ENCODE data around the gene TMEM130. TPM values are rescaled to one million over a fixed set of nuclear protein-coding genes. Genes with fewer than 3 reads are reported as not detected.
A peak's percentile ranks its signal among the peaks of the same experiment; 100 is the strongest.

The TMEM130 gene
- total and polyA plus RNA-seq, 4 donors, result 9.1 to 43.6 (median 18.0) TPM

DNA sequence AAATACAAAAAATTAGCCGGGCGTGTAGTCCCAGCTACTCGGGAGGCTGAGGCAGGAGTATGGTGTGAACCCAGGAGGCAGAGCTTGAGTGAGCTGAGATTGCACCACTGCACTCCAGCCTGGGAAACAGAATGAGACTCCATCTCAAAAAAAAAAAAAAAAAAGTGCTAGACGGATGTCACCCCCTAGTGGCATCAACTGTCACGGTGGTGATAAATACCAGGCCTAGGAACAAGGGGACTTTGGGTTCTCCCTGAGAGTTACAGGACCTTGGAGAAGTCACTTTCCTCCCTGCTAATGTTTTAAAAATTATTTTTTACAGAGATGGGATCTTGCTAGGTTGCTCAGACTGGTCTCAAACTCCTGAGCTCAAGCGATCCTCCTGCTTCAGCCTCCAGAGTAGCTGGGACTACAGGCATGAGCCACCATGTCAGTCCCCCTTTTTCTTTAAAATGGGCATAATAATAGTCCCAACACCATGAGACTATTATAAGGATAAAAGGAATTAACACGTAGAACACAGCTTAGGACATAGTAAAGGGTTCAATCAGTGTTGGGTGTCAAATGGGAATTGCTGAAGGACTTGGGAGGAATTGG, 2.6 kb upstream of the TMEM130 start:
- DNase-seq (peak in 1 of 2 donors; percentile 1), ATAC-seq (ENCODE audit: low FRiP score) (no peak)
- H3K4me1 ChIP-seq (ENCODE audit: control insufficient read depth in 1 of 2, insufficient read depth in 2 of 2, low read length in 2 of 2), result no peaks in the 10 kb centered on the region
- no peaks in the 10 kb centered on the region for H3K36me3 ChIP-seq (ENCODE audit: control insufficient read depth in 1 of 2, insufficient read depth in 2 of 2, low read length in 1 of 2)
- WGBS, 2 donors, result 80 to 83% methylated on average over 7 of the region's 7 CpGs
- H3K27ac ChIP-seq (ENCODE audit: low read depth in 1 of 2, low read length in 2 of 2), result no peak overlapping the region
- no peaks in the 10 kb centered on the region for H3K27me3 ChIP-seq (ENCODE audit: control insufficient read depth in 1 of 2, insufficient read depth in 2 of 2, low read length in 1 of 2)
- H3K4me3 ChIP-seq (ENCODE audit: low read length in 2 of 2), result no peak overlapping the region
- no peaks in the 10 kb centered on the region for H3K9me3 ChIP-seq (ENCODE audit: control insufficient read depth, low read length)
- intact Hi-C loops (cut with DNase I), result loop anchor here in 1 of 2 donors (10.0 kb wide), 1 partner anchor 588 kb away; the partner anchor contains the start of gene BRI3

DNA sequence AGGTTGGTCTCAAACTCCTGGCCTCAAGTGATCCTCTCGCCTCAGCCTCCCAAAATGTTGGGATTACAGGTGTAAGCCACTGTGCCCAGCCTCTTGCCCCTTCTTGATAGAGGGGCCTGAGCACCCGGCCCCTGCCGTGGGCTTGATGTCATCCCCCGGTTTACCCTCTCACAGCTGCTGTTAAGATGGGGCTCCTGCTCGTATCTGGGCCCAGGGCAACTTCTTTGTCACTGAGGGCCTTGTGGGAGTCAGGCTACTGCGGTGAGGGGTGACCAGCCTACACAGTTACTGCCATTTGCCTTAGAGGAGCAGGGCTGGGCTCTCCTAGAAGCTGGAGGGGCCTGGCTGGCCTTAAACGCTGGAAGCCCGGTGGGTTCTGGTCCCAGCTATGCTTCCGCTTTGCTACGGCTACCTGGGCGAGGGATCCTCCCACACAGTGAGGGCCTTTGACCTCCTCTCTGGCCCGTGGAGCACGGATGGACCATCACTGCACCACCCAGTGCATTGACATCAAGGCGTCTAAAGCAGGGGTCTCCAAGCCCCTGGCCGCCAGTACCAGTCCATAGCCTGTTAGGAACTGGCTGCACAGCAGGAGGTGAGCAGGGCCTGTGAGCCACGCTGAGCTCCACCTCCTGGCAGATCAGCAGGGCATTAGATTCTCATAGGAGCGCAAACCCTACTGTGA, 1.1 kb upstream of the TMEM130 start:
- Histone ChIP-seq H3K27me3 (ENCODE audit: control insufficient read depth in 1 of 2, insufficient read depth in 2 of 2, low read length in 1 of 2) (no peaks in the 10 kb centered on the region), H3K9me3 (ENCODE audit: control insufficient read depth, low read length) (no peaks in the 10 kb centered on the region), H3K27ac (ENCODE audit: low read depth in 1 of 2, low read length in 2 of 2) (no peak overlapping the region), H3K36me3 (ENCODE audit: control insufficient read depth in 1 of 2, insufficient read depth in 2 of 2, low read length in 1 of 2) (no peaks in the 10 kb centered on the region), H3K4me1 (ENCODE audit: control insufficient read depth in 1 of 2, insufficient read depth in 2 of 2, low read length in 2 of 2) (no peaks in the 10 kb centered on the region), H3K4me3 (ENCODE audit: low read length in 2 of 2) (no peak overlapping the region)
- 92 to 94% methylated on average over 17 of the region's 17 CpGs for WGBS, 2 donors
- peak in 1 of 2 donors; percentile 57 for DNase-seq
- ATAC-seq (ENCODE audit: low FRiP score), result no peak
- intact Hi-C loops (cut with DNase I), result loop anchor here in 1 of 2 donors (10.0 kb wide), 1 partner anchor 586 kb away; the partner anchor contains the start of gene BRI3

DNA sequence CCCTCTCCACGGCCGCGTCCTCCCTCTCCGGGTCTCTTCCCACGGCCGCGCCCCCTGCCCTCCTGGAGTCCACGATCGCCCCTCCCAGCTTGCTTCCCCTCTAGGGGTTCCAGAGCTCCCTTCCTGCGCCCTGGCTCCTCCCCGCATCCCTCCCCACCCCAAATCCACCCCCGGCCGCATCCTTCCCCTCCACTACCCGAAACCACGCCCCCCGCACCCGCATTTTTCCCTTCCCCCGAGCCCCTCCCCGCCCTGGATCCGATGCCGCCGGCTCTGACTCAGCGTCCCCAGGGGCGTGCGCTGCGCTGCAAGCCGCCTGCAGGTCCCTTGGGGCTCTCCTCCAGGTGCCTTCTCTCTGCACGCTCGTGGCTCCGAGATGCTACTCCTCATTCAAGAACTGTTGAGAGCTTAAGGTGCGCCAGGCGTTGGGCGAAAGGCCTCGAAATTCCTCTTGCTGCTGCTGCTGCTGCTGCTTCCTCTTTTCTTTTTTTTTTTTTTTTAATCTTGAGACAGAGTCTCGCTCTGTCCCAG, 372 bp upstream of the TMEM130 start:
- H3K36me3 ChIP-seq (ENCODE audit: control insufficient read depth in 1 of 2, insufficient read depth in 2 of 2, low read length in 1 of 2), result no peaks in the 10 kb centered on the region
- ATAC-seq (ENCODE audit: low FRiP score) (peak; percentile 66), DNase-seq (peak; percentile 86 to 92)
- peak overlapping the region; percentile 17 to 27 for H3K4me3 ChIP-seq (ENCODE audit: low read length in 2 of 2)
- H3K27ac ChIP-seq (ENCODE audit: low read depth in 1 of 2, low read length in 2 of 2), result peak overlapping the region in 1 of 2 donors; percentile 23
- no peaks in the 10 kb centered on the region for H3K4me1 ChIP-seq (ENCODE audit: control insufficient read depth in 1 of 2, insufficient read depth in 2 of 2, low read length in 2 of 2)
- H3K9me3 ChIP-seq (ENCODE audit: control insufficient read depth, low read length), result no peaks in the 10 kb centered on the region
- H3K27me3 ChIP-seq (ENCODE audit: control insufficient read depth in 1 of 2, insufficient read depth in 2 of 2, low read length in 1 of 2), result no peaks in the 10 kb centered on the region
- 0 to 1% methylated on average over 33 to 35 of the region's 35 CpGs for WGBS, 2 donors
- intact Hi-C loops (cut with DNase I), result loop anchor here in 1 of 2 donors (10.0 kb wide), 1 partner anchor 585 kb away; the partner anchor contains the start of gene BRI3

DNA sequence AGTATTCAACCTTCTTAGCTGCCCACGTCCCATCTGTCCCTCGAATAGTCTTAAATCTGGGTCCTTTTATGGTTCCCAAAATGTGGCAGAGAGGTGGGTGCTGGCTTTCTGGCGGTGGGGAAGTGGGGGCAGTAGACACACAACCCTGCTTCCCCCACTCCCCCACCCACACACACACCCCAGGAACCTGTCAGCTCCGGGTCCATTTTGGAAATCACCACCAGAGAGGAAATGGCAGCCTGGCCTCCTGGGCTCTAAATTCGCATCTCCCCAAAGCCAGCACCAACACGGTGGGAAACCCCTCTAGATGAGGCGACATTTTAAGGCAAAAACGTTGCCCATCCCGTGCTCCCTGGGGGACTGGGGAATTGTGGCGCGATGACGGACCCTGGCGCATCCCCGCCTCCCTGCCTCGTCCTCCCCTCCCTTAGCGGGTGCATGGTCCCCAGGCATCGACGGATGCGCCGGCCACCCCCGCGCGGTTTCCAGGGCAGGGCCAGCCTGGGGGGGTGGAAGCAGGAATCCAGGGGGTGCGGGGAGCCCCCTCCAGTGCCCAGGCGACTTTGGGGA, 702 bp downstream of the TMEM130 start:
- 43 to 44% methylated on average over 19 to 25 of the region's 25 CpGs for WGBS, 2 donors
- DNase-seq (peak in 1 of 2 donors; percentile 77), ATAC-seq (ENCODE audit: low FRiP score) (peak; percentile 6)
- H3K27me3 ChIP-seq (ENCODE audit: control insufficient read depth in 1 of 2, insufficient read depth in 2 of 2, low read length in 1 of 2), result no peaks in the 10 kb centered on the region
- intact Hi-C loops (cut with DNase I), result no loop called here
- no peaks in the 10 kb centered on the region for H3K4me1 ChIP-seq (ENCODE audit: control insufficient read depth in 1 of 2, insufficient read depth in 2 of 2, low read length in 2 of 2)
- H3K27ac ChIP-seq (ENCODE audit: low read depth in 1 of 2, low read length in 2 of 2), result peak overlapping the region in 1 of 2 donors; percentile 11
- no peak overlapping the region for H3K4me3 ChIP-seq (ENCODE audit: low read length in 2 of 2)
- no peaks in the 10 kb centered on the region for H3K36me3 ChIP-seq (ENCODE audit: control insufficient read depth in 1 of 2, insufficient read depth in 2 of 2, low read length in 1 of 2)
- H3K9me3 ChIP-seq (ENCODE audit: control insufficient read depth, low read length), result no peaks in the 10 kb centered on the region

DNA sequence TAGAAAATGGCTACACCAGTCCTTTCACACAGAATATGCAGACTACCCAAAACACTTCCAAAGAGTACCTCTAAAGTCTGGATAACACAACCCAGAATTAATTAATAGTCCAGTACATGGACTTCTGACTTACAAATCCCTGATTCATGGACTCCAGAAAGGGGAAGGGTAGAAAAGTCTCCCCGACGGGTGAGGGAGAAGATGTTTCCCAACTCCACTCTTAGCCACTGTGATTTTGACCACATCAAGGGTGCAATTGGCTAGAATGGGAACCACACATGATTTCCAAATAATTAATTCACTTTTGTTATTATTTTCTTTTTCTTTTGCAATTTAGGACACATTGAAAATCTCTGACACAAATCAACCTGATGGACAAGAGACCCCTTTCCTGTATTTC, 1.4 kb downstream of the TMEM130 start:
- H3K27me3 ChIP-seq (ENCODE audit: control insufficient read depth in 1 of 2, insufficient read depth in 2 of 2, low read length in 1 of 2), result no peaks in the 10 kb centered on the region
- intact Hi-C loops (cut with DNase I), result no loop called here
- H3K27ac ChIP-seq (ENCODE audit: low read depth in 1 of 2, low read length in 2 of 2), result no peak overlapping the region
- no peaks in the 10 kb centered on the region for H3K4me1 ChIP-seq (ENCODE audit: control insufficient read depth in 1 of 2, insufficient read depth in 2 of 2, low read length in 2 of 2)
- no peaks in the 10 kb centered on the region for H3K36me3 ChIP-seq (ENCODE audit: control insufficient read depth in 1 of 2, insufficient read depth in 2 of 2, low read length in 1 of 2)
- no peaks in the 10 kb centered on the region for H3K9me3 ChIP-seq (ENCODE audit: control insufficient read depth, low read length)
- H3K4me3 ChIP-seq (ENCODE audit: low read length in 2 of 2), result no peak overlapping the region
- ATAC-seq (ENCODE audit: low FRiP score), result no peak
- DNase-seq, result no peak
- WGBS, 2 donors, result 94 to 100% methylated on average over 2 of the region's 2 CpGs

DNA sequence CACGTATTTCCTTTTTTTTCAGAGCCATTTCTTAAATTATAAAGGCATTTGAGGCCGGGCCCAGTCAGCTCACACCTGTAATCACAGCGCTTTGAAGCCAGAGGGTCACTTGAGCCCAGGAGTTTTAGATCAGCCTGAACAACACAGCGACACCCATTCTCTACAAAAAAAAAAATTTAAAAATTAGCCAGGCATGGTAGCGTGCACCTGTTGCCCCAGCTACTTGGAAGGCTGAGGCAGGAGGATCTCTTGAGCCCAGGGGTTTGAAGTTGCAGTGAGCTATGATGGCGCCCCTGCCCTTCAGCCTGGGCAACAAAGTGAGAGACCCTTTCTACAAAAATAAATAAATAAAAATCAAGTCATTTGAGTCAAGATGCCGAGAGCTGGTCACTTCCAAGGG, 3.0 kb downstream of the TMEM130 start:
- H3K4me1 ChIP-seq (ENCODE audit: control insufficient read depth in 1 of 2, insufficient read depth in 2 of 2, low read length in 2 of 2), result no peaks in the 10 kb centered on the region
- intact Hi-C loops (cut with DNase I), result no loop called here
- no peaks in the 10 kb centered on the region for H3K9me3 ChIP-seq (ENCODE audit: control insufficient read depth, low read length)
- DNase-seq (no peak), ATAC-seq (ENCODE audit: low FRiP score) (no peak)
- WGBS, 2 donors, result 84 to 87% methylated on average over 7 of the region's 7 CpGs
- H3K36me3 ChIP-seq (ENCODE audit: control insufficient read depth in 1 of 2, insufficient read depth in 2 of 2, low read length in 1 of 2), result no peaks in the 10 kb centered on the region
- no peaks in the 10 kb centered on the region for H3K27me3 ChIP-seq (ENCODE audit: control insufficient read depth in 1 of 2, insufficient read depth in 2 of 2, low read length in 1 of 2)
- no peak overlapping the region for H3K27ac ChIP-seq (ENCODE audit: low read depth in 1 of 2, low read length in 2 of 2)
- H3K4me3 ChIP-seq (ENCODE audit: low read length in 2 of 2), result no peak overlapping the region

DNA sequence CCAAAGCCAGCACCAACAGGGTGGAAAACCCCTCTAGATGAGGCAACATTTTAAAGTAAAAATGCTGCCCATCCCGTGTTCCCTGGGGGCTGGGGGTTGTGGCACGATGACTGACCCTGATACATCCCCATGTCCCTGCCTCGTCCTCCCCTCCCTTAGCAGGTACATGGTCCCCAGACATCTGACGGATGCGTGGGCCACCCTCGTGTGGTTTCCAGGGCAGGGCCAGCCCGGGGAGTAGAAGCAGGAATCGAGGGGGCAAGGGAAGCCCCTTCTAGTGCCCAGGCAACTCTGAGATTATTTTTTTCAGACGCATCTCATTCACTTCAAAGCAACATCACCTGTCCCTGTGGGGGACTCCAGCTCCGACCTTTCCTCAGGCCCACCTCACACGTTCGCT, 3.5 kb downstream of the TMEM130 start:
- Histone ChIP-seq H3K36me3 (ENCODE audit: control insufficient read depth in 1 of 2, insufficient read depth in 2 of 2, low read length in 1 of 2) (no peaks in the 10 kb centered on the region), H3K4me1 (ENCODE audit: control insufficient read depth in 1 of 2, insufficient read depth in 2 of 2, low read length in 2 of 2) (no peaks in the 10 kb centered on the region), H3K9me3 (ENCODE audit: control insufficient read depth, low read length) (no peaks in the 10 kb centered on the region), H3K27ac (ENCODE audit: low read depth in 1 of 2, low read length in 2 of 2) (no peak overlapping the region), H3K27me3 (ENCODE audit: control insufficient read depth in 1 of 2, insufficient read depth in 2 of 2, low read length in 1 of 2) (no peaks in the 10 kb centered on the region), H3K4me3 (ENCODE audit: low read length in 2 of 2) (no peak overlapping the region)
- intact Hi-C loops (cut with DNase I), result no loop called here
- DNase-seq (peak in 1 of 2 donors; percentile 64), ATAC-seq (ENCODE audit: low FRiP score) (no peak)
- WGBS, 2 donors, result 95 to 96% methylated on average over 12 of the region's 12 CpGs

DNA sequence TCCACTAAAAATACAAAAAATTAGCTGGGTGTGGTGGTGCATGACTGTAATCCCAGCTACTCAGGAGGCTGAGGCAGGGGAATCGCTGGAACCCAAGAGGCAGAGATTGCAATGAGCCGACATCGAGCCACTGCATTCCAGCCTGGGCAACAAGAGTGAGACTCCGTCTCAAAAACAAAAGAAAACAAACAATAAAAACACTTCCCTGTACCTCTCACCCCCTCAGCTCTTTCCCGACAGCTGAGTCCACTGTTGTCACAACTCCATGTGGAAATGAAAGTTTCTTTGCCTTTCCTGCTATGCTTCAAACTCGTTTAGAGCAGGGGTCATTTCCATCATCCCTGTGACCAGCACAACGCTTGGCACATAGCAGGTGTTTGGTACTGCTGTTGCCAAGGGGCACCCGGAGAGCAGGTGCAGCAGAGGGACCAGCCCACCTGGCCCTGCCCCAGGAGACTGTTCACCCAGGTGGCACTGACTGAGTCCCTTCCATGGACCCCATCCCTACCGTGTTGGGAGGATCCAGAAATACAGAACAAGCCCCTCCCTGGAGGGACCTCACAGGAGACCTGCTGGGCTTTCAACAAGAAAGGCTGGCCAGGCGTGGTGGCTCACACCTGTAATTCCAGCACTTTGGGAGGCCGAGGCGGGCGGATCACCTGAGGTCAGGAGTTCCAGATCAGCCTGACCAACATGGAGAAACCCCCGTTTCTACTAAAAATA, 4.9 kb downstream of the TMEM130 start:
- DNase-seq, result peak in 1 of 2 donors; percentile 52
- no peaks in the 10 kb centered on the region for H3K27me3 ChIP-seq (ENCODE audit: control insufficient read depth in 1 of 2, insufficient read depth in 2 of 2, low read length in 1 of 2)
- no peak for ATAC-seq (ENCODE audit: low FRiP score)
- 62 to 68% methylated on average over 14 of the region's 14 CpGs for WGBS, 2 donors
- H3K9me3 ChIP-seq (ENCODE audit: control insufficient read depth, low read length), result no peaks in the 10 kb centered on the region
- no peaks in the 10 kb centered on the region for H3K36me3 ChIP-seq (ENCODE audit: control insufficient read depth in 1 of 2, insufficient read depth in 2 of 2, low read length in 1 of 2)
- H3K27ac ChIP-seq (ENCODE audit: low read depth in 1 of 2, low read length in 2 of 2), result no peak overlapping the region
- H3K4me1 ChIP-seq (ENCODE audit: control insufficient read depth in 1 of 2, insufficient read depth in 2 of 2, low read length in 2 of 2), result no peaks in the 10 kb centered on the region
- no peak overlapping the region for H3K4me3 ChIP-seq (ENCODE audit: low read length in 2 of 2)
- intact Hi-C loops (cut with DNase I), result no loop called here
